MM.1S (cell line): ENCODE data around the gene FCHO1.

Experiments used
- DNase-seq: peaks from one replicate; pipeline ENCODE4 v3.0.0-alpha.2; 2015
- H2AFZ ChIP-seq: fragments of 300-600 bp; sonication (generic); 2 replicates; pipeline ENCODE4 v1.6.0; 2016; ENCODE audit warnings: antibody characterized with exemption, low read length
- H3F3A ChIP-seq: fragments of 300-600 bp; sonication (generic); 2 replicates; pipeline ENCODE4 v1.6.1; 2016; ENCODE audit warnings: mild to moderate bottlenecking, antibody characterized with exemption, low read length, moderate library complexity, mixed read lengths; ENCODE audit not compliant: insufficient read depth
- H3K27ac ChIP-seq: fragments of 300-600 bp; sonication (generic); 2 replicates; pipeline ENCODE4 v1.5.1; 2016; ENCODE audit warnings: mild to moderate bottlenecking, low read length
- H3K27me3 ChIP-seq: fragments of 300-600 bp; sonication (generic); replicated peaks from 2 replicates; pipeline ENCODE4 v1.6.0; 2016; ENCODE audit warnings: low read length; ENCODE audit not compliant: insufficient read depth
- H3K36me3 ChIP-seq: fragments of 300-600 bp; sonication (generic); replicated peaks from 2 replicates; pipeline ENCODE4 v1.6.1; 2016; ENCODE audit warnings: mild to moderate bottlenecking, low read length, mixed read lengths; ENCODE audit not compliant: insufficient read depth
- H3K4me1 ChIP-seq: fragments of 300-600 bp; sonication (generic); 2 replicates; pipeline ENCODE4 v1.6.1; 2016; ENCODE audit warnings: low read length, mixed read lengths
- H3K4me2 ChIP-seq: fragments of 300-600 bp; sonication (generic); 2 replicates; pipeline ENCODE4 v1.6.0; 2016; ENCODE audit warnings: low read depth, low read length
- H3K4me3 ChIP-seq: fragments of 300-600 bp; sonication (generic); 2 replicates; pipeline ENCODE4 v1.5.1; 2016; ENCODE audit warnings: low read length, mixed read lengths
- H3K79me2 ChIP-seq: fragments of 300-600 bp; sonication (generic); 2 replicates; pipeline ENCODE4 v1.6.1; 2016; ENCODE audit warnings: mixed run types, low read length, mixed read lengths
- H3K9ac ChIP-seq: fragments of 300-600 bp; sonication (generic); 2 replicates; pipeline ENCODE4 v1.6.1; 2016; ENCODE audit warnings: low read length, mixed read lengths
- H3K9me2 ChIP-seq: fragments of 300-600 bp; sonication (generic); replicated peaks from 2 replicates; pipeline ENCODE4 v1.6.1; 2016; ENCODE audit warnings: mild to moderate bottlenecking, low read length, mixed read lengths; ENCODE audit not compliant: insufficient read depth
- H3K9me3 ChIP-seq: fragments of 300-600 bp; sonication (generic); replicated peaks from 2 replicates; pipeline ENCODE4 v1.6.1; 2016; ENCODE audit warnings: mild to moderate bottlenecking, low read length, mixed read lengths; ENCODE audit not compliant: insufficient read depth
- H4K20me1 ChIP-seq: fragments of 300-600 bp; sonication (generic); 2 replicates; pipeline ENCODE4 v1.6.1; 2016; ENCODE audit warnings: mild to moderate bottlenecking, low read length, moderate library complexity, mixed read lengths; ENCODE audit not compliant: insufficient read depth
- CTCF ChIP-seq: fragments of 300-600 bp; sonication (generic); IDR thresholded peaks from 2 replicates; pipeline ENCODE4 v1.5.1; 2016; ENCODE audit warnings: antibody characterized with exemption, low read length, mixed read lengths
- EZH2 ChIP-seq: fragments of 300-600 bp; sonication (generic); optimal IDR thresholded peaks from 2 replicates; pipeline ENCODE3; 2017; ENCODE audit warnings: low read depth, mild to moderate bottlenecking, antibody characterized with exemption, low read length, mixed read lengths
- EZH2phosphoT487 ChIP-seq: fragments of 300-600 bp; sonication (generic); IDR thresholded peaks from 2 replicates; pipeline ENCODE4 v1.6.1; 2018; ENCODE audit warnings: antibody characterized with exemption, low read length

FCHO1 gene

DNA sequence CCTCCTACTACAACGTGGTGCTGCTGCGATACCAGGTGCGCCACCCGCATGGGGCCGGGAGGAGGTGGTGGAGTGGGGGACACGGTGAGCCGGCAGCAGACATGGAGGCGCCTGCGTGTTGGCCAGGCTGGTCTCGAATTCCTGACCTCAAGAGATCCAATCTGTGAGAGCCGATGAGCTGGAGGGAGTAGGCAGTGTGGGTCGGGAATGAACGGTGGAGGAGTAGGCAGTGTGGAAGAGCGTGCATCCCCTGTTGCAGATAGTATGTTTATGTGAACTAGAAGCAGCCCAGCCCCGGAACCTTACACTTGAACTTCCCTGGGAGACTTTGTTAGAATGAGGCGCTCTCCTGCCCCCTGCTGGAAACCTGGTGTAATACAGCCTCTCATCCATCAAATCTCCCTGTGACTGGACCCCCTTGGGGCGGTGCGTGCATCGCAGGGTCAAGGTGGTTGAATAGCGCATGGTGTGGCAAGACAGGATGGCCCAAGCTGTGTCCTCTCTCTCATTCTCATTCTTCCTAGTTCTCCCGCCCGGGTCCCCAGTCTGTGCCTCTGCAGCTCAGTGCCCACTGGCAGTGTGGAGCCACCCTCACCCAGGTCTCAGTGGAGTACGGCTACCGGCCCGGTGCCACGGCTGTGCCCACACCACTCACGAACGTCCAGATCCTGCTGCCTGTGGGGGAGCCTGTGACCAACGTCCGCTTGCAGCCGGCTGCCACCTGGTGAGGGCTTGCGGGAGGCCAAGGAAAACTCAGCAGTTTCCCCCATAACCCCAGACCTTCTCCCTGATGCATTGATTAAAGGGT lies 33.1 kb downstream of the FCHO1 start:
- H3K4me2 ChIP-seq = no peak overlapping the region

GRCh38 chr19:17787274-17787913 lies 36.1 kb downstream of the FCHO1 start:
- Histone ChIP-seq H3K4me1 (no peaks in the 10 kb centered on the region), H4K20me1 (no peaks in the 10 kb centered on the region), H3K9me2 (no peaks in the 10 kb centered on the region), H3K36me3 (no peaks in the 10 kb centered on the region), H2AFZ (no peak overlapping the region), H3K79me2 (no peaks in the 10 kb centered on the region), H3K4me2 (no peak overlapping the region), H3K4me3 (no peak overlapping the region), H3K27ac (no peak overlapping the region), H3K9ac (no peak overlapping the region), H3F3A (no peaks in the 10 kb centered on the region), H3K9me3 (no peaks in the 10 kb centered on the region), H3K27me3 (peaks cover 10% of the 10 kb centered on the region)
- TF ChIP-seq CTCF (no peak), EZH2phosphoT487 (no peak), EZH2 (no peak)
- DNase-seq = no peak

More for the DNA sequence above, 33.1 kb downstream of the FCHO1 start:
- H3K9ac ChIP-seq = no peak overlapping the region
- no peaks in the 10 kb centered on the region for H3K36me3 ChIP-seq
- no peaks in the 10 kb centered on the region for H3K79me2 ChIP-seq
- no peaks in the 10 kb centered on the region for H3K9me2 ChIP-seq
- no peak for TF ChIP-seq EZH2phosphoT487
- TF ChIP-seq EZH2 = no peak
- peak; percentile 83 for TF ChIP-seq CTCF
- no peak overlapping the region for H3K4me3 ChIP-seq
- DNase-seq = peak; percentile 42
- no peak overlapping the region for H2AFZ ChIP-seq
- H3K27ac ChIP-seq = no peak overlapping the region
- H3K4me1 ChIP-seq = no peaks in the 10 kb centered on the region
- no peaks in the 10 kb centered on the region for H4K20me1 ChIP-seq
- no peaks in the 10 kb centered on the region for H3K9me3 ChIP-seq
- peaks cover 4% of the 10 kb centered on the region; the same call in 1 of the 2 replicates for H3K27me3 ChIP-seq
- no peaks in the 10 kb centered on the region for H3F3A ChIP-seq

GRCh38 chr19:17788632-17789031 lies 37.4 kb downstream of the FCHO1 start:
- H3F3A ChIP-seq = no peaks in the 10 kb centered on the region
- TF ChIP-seq EZH2 (no peak), CTCF (no peak), EZH2phosphoT487 (no peak)
- H3K9me2 ChIP-seq = no peaks in the 10 kb centered on the region
- H3K9ac ChIP-seq = no peak overlapping the region
- no peak overlapping the region for H3K27ac ChIP-seq
- no peak overlapping the region for H3K4me2 ChIP-seq
- no peaks in the 10 kb centered on the region for H3K79me2 ChIP-seq
- no peak overlapping the region for H2AFZ ChIP-seq
- H3K36me3 ChIP-seq = no peaks in the 10 kb centered on the region
- peaks cover 19% of the 10 kb centered on the region for H3K27me3 ChIP-seq
- no peaks in the 10 kb centered on the region for H4K20me1 ChIP-seq
- H3K4me3 ChIP-seq = no peak overlapping the region
- no peaks in the 10 kb centered on the region for H3K9me3 ChIP-seq
- H3K4me1 ChIP-seq = no peaks in the 10 kb centered on the region
- DNase-seq = no peak
